Stomach smooth muscle (tissue), 2 donors: Measurements from ENCODE around the gene SMG7.

Source experiments
- H3K27ac ChIP-seq: one replicate; pipeline ENCODE4 v1.7.0; 2013; ENCODE audit warnings: mild to moderate bottlenecking, low read length, inconsistent platforms
- H3K27me3 ChIP-seq, 2 donors: one replicate each; pipeline ENCODE4 v1.7.0; 2013; ENCODE audit warnings: low read length in 2 of 2; ENCODE audit not compliant: insufficient read depth in 2 of 2, control insufficient read depth in 1 of 2
- H3K36me3 ChIP-seq, 2 donors: one replicate each; pipeline ENCODE4 v1.7.0; 2013; ENCODE audit warnings: low read length in 2 of 2; ENCODE audit not compliant: control insufficient read depth in 2 of 2, insufficient read depth in 2 of 2
- H3K4me1 ChIP-seq: one replicate; pipeline ENCODE4 v1.7.0; 2013; ENCODE audit warnings: low read length; ENCODE audit not compliant: control insufficient read depth, insufficient read depth
- H3K4me3 ChIP-seq, 2 donors: one replicate each; pipeline ENCODE4 v1.7.0; 2013; ENCODE audit warnings: low read length in 2 of 2
- H3K9ac ChIP-seq, 2 donors: one replicate each; pipeline ENCODE4 v1.7.0; 2013; ENCODE audit warnings: low read length in 2 of 2, mild to moderate bottlenecking in 1 of 2
- H3K9me3 ChIP-seq, 2 donors: one replicate each; pipeline ENCODE4 v1.7.0; 2013; ENCODE audit warnings: low read length in 2 of 2; ENCODE audit not compliant: control insufficient read depth in 2 of 2
- donor health status: healthy.
- donor health status: Pancreatic carcinoma.

Gene SMG7

DNA sequence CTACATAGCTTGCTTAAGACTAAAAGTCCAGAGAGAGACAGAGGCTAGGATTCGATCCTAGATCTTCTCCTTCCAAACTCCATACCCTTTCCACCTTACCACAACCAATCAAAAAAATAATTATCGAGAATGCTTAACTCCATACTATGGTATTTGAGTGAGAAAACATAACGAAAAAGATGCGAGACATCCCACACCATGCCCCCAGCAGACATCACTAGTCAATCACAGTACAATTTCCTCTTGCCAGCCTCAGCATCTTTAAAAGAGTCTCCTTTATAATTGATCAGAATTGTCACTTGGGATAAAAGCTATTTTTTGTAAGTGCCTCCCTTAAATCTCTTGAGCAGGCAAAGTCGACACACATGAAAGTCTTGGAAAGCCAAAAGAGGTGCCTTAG is 117.1 kb downstream of the SMG7 start:
- Histone ChIP-seq H3K36me3 (no peaks in the 10 kb centered on the region), H3K4me1 (no peaks in the 10 kb centered on the region), H3K9me3 (no peaks in the 10 kb centered on the region), H3K4me3 (no peak overlapping the region), H3K27me3 (no peaks in the 10 kb centered on the region), H3K9ac (no peak overlapping the region), H3K27ac (no peak overlapping the region)

DNA sequence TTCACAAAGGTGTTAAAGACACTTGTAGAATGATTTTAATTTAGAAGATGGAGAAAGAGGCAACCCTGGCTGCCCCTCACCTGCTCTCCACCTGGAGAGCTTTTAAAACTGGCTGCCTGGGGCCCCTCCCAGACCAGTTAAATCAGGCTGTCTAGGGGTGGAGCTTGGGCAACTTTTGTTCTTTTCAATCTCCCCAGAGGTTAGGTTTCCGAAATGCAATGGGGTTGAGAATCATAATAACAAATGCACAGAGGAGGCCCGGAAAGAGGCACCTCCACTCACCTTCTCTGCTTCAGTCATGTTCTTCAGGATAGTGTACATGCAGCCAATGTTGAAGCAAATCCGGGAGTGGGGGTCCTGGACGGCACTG is 117.6 kb downstream of the SMG7 start:
- Histone ChIP-seq H3K9me3 (no peaks in the 10 kb centered on the region), H3K27me3 (no peaks in the 10 kb centered on the region), H3K4me3 (no peak overlapping the region), H3K27ac (no peak overlapping the region), H3K4me1 (no peaks in the 10 kb centered on the region), H3K36me3 (no peaks in the 10 kb centered on the region), H3K9ac (no peak overlapping the region)

DNA sequence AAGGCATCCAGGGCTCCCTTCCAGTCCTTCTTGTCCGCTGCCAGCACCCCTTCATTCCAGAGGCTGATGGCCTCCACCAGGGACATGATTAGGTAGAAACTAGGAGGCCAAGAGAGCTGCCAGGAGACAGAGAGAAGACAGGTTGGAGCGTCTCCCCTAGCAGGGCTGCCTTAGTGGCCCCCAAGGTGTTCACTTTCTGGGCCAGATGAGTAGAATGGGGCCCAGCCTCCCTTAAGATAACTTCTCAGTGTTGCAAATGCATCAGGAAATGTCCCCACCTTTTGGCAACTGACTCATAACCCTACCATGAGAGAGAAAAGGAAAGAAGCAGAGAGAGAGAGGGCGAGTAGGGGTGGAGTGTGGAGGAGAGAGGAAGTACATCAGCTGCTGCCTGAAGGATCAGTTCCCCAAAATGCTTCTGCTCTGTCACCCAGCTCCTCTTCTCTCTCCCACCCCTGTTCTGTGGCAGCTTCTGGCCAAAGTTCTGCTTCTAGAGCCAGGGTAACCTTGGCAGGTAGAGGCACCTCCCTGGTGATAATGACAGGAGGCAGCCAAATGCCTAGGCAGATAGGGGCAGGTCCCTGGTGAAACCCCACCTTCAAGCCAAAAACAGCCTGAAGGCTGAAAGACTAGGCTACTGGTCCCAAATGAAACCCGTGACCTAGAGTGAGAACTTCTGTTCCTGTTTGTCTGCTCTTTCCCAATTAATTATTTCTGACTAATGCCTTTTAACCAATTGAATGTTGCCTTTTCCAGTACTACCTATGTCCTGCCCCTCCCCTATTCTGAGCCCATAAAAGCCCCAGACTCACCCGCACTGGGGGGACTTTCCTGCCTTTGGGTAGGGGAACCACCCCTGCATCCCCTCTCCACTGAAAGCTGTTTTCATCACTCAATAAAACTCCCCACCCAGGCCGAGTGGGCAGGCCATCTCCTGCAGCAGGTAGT is 118.2 kb downstream of the SMG7 start, which contains the start of gene NCF2:
TSS of gene NCF2 (minus strand) at position 216 of the 948 bp plus-strand sequence. CDS start at position 86, 130 bp downstream.
- Histone ChIP-seq H3K9ac (no peak within 1 kb of the TSS), H3K4me1 (no peaks in the 10 kb centered on the region), H3K36me3 (no peaks in the 10 kb centered on the region), H3K4me3 (no peak within 1 kb of the TSS), H3K27ac (no peak within 1 kb of the TSS), H3K27me3 (no peaks in the 10 kb centered on the region), H3K9me3 (no peaks in the 10 kb centered on the region)

DNA sequence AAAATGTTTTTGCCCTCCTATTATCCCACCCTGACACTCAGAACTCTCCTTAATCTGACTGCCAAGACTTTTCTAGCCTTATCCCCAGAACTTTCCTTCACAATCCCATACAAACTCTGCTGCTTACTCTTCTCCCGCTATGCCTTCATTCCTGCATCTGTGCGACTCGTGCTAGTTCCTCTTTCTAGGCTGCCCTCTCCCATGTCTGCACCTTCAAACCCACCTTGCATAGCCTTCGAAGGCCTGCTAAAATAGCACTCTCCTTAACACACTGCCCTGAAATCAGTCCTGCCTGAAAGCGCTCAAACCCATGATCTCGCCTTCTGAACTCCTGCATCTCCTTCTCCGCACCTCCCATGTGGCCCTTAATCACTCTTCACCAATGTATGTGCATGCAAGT is 120.4 kb downstream of the SMG7 start:
- Histone ChIP-seq H3K9me3 (no peaks in the 10 kb centered on the region), H3K36me3 (no peaks in the 10 kb centered on the region), H3K27ac (no peak overlapping the region), H3K27me3 (no peaks in the 10 kb centered on the region), H3K4me1 (peaks cover 3% of the 10 kb centered on the region), H3K4me3 (no peak overlapping the region), H3K9ac (no peak overlapping the region)

DNA sequence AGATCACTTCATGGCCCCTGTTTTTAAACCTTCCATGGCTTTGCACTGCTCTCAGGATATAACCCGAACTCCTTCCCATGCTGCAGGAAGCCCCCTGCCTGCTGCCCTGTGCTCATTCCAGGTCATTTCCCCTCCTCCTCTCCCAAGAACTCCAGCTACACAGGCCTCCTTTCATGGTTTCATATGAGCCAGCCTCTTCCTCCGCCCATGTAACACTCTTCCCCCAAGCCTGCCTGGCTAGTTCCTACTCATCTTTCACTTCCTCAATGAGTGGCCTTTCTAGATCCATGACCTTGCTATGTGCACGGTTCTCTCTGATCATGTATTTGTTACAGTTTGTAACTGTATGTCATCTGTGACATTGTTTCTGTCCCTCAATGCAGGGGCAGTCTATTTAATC is 121.1 kb downstream of the SMG7 start:
- Histone ChIP-seq H3K9me3 (no peaks in the 10 kb centered on the region), H3K9ac (no peak overlapping the region), H3K27me3 (no peaks in the 10 kb centered on the region), H3K36me3 (no peaks in the 10 kb centered on the region), H3K4me3 (no peak overlapping the region), H3K4me1 (peaks cover 10% of the 10 kb centered on the region), H3K27ac (no peak overlapping the region)

DNA sequence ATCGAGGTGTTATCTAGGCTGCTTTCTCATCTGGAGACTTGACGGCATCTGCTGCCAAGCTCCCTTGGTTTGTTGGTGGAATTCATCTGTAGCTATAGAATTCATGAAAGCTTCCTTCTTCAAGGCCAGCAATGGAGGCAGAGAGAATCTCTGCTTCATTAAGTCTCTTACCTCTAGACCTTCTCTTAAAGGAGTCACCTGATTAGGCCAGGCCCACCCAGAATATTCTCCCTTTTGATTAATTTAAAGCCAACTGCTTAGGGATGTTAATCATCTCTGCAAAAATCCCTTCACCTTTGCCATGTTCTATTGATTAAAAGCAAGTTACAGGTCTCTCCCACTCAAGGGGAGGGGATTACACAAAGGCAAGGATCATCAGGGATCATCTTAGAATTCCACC is 123.2 kb downstream of the SMG7 start:
- no peaks in the 10 kb centered on the region for H3K27me3 ChIP-seq
- H3K36me3 ChIP-seq: no peaks in the 10 kb centered on the region
- no peaks in the 10 kb centered on the region for H3K9me3 ChIP-seq
- no peak overlapping the region for H3K4me3 ChIP-seq
- H3K4me1 ChIP-seq: peaks cover 13% of the 10 kb centered on the region
- no peak overlapping the region for H3K27ac ChIP-seq
- no peak overlapping the region for H3K9ac ChIP-seq

DNA sequence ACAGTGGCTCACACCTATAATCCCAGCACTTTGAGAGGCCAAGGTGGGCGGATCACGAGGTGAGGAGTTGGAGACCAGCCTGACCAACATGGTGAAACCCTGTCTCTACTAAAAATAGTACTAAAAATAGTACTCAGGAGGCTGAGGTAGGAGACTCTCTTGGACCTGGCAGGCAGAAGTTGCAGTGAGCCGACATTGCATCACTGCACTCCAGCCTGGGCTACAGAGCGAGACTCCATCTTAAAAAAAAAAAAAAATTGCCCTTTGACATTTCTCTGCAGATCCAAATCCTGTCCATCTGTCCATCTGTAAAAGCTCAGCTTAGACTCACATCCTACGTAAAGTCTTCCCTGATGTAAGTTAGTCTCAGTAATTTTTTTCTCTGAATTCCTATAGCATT is 124.2 kb downstream of the SMG7 start:
- Histone ChIP-seq H3K27ac (no peak overlapping the region), H3K27me3 (no peaks in the 10 kb centered on the region)

GRCh38 chr1:183597656-183598347 is 125.5 kb downstream of the SMG7 start:
- Histone ChIP-seq H3K4me1 (peaks cover 15% of the 10 kb centered on the region), H3K9ac (peak overlapping the region in 1 of 2 donors; percentile 4), H3K9me3 (no peaks in the 10 kb centered on the region), H3K4me3 (peak overlapping the region in 1 of 2 donors; percentile 22), H3K36me3 (no peaks in the 10 kb centered on the region), H3K27me3 (no peaks in the 10 kb centered on the region), H3K27ac (peak overlapping the region; percentile 69)

More for the DNA sequence above, 124.2 kb downstream of the SMG7 start:
- no peak overlapping the region for H3K4me3 ChIP-seq
- H3K9me3 ChIP-seq: no peaks in the 10 kb centered on the region
- no peak overlapping the region for H3K9ac ChIP-seq
- no peaks in the 10 kb centered on the region for H3K36me3 ChIP-seq
- peaks cover 15% of the 10 kb centered on the region for H3K4me1 ChIP-seq

- Histone ChIP-seq H3K4me1 (peaks cover 15% of the 10 kb centered on the region), H3K27ac (peak overlapping the region; percentile 69), H3K4me3 (peak overlapping the region in 1 of 2 donors; percentile 22), H3K36me3 (no peaks in the 10 kb centered on the region), H3K27me3 (no peaks in the 10 kb centered on the region), H3K9ac (peak overlapping the region in 1 of 2 donors; percentile 4), H3K9me3 (no peaks in the 10 kb centered on the region)
These were observed 126.1 kb downstream of the SMG7 start for GRCh38 chr1:183598386-183598785.

DNA sequence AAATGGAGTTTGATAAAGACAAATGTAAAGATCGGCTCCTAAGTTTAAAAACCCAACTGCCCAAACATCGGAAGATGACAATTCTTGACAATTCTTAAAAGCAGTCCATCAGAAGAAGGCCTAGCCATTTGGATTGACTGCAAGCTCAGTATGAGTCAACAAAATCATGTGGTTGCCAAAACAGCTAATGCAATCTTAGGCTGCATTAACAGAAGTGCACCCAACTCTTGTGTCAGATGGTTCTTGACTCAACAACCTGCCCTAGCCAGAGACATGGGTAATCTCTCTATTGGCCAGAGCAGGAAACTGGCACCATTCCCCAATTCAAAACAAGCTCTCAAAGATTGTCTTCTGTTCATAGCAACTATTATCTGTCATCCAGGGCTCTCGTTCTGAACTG is 127.8 kb downstream of the SMG7 start:
- Histone ChIP-seq H3K4me1 (peaks cover 15% of the 10 kb centered on the region), H3K27ac (no peak overlapping the region), H3K4me3 (no peak overlapping the region), H3K36me3 (no peaks in the 10 kb centered on the region), H3K9ac (no peak overlapping the region), H3K27me3 (no peaks in the 10 kb centered on the region), H3K9me3 (no peaks in the 10 kb centered on the region)
